Ramos (cell line): Measurements from ENCODE around the gene ARL2.

Source experiments
- in situ Hi-C: fragments of 300-500 bp; cut with MboI; formaldehyde crosslinking; loops from one replicate; pipeline ENCODE4 v1.14.3; 2022; ENCODE audit warnings: low sequenced_read_pairs; ENCODE audit not compliant: unreplicated experiment

Gene ARL2

GRCh38 chr11:65067446-65067845 lies 53.5 kb downstream of the ARL2 start:
- in situ Hi-C loops, result no loop called here

- in situ Hi-C loops, result no loop called here
These were observed 55.3 kb downstream of the ARL2 start for GRCh38 chr11:65069217-65069616.
